ENCODE results near the gene TUBGCP2. TPM values are rescaled to one million over a fixed set of nuclear protein-coding genes. Genes with fewer than 3 reads are reported as not detected.

TUBGCP2 gene
- total and polyA plus RNA-seq, 9 of the 15 experiments (the other 6 are each of a cell fraction or from before 2014, with no cell fraction given): 4.3 to 56.6 (median 28.4) TPM

DNA sequence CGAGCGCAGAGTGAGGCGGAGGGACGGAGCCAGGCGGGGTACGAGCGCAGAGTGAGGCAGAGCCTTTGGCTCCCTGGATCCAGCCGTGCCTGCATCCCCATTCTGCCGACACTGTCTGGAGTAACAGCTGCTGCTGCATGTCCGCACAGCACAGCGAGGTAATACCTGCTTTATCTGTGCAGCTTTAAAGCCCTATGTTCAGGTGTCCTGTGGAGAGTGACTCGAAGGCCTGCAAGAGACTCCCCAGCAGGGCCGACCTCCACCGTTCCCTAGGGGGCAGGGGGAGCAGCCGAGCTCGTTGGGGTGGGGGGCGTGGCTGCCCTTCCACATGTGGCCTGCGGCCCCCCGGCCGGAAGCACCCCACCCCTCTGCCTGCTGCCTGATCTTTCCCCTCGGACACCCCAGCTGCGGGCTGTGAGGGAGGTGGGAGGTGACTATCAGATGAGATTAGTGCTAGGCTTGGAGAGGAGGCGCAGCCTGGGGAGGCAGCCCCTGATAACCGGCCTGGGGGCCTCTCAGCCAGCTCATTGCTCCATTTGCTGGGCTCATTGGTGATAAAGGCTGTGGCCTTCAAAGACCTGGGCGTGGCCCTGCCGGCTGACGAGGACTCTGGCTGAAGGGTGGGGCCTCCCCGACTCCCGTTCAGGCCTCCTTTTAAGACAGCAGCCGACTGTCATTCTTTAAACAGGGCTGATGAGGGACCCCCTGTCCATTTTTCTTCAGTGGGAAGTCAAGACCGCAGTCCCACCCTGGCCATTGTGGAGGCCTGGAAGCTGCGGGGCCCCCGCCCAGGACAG lies 63.0 kb downstream of the TUBGCP2 start (continued):
- TF ChIP-seq, protein P1, sequence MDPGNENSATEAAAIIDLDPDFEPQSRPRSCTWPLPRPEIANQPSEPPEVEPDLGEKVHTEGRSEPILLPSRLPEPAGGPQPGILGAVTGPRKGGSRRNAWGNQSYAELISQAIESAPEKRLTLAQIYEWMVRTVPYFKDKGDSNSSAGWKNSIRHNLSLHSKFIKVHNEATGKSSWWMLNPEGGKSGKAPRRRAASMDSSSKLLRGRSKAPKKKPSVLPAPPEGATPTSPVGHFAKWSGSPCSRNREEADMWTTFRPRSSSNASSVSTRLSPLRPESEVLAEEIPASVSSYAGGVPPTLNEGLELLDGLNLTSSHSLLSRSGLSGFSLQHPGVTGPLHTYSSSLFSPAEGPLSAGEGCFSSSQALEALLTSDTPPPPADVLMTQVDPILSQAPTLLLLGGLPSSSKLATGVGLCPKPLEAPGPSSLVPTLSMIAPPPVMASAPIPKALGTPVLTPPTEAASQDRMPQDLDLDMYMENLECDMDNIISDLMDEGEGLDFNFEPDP (CRISPR knock-in tag; IDR thresholded peaks at IDR 0.05): no peak
- TF ChIP-seq MCM5 (IDR thresholded peaks at IDR 0.05; ENCODE audit: low read depth): no peak
- no peak for TF ChIP-seq ZNF76 (CRISPR knock-in tag; IDR thresholded peaks at IDR 0.05; ENCODE audit: borderline replicate concordance)
- TF ChIP-seq, protein P2, sequence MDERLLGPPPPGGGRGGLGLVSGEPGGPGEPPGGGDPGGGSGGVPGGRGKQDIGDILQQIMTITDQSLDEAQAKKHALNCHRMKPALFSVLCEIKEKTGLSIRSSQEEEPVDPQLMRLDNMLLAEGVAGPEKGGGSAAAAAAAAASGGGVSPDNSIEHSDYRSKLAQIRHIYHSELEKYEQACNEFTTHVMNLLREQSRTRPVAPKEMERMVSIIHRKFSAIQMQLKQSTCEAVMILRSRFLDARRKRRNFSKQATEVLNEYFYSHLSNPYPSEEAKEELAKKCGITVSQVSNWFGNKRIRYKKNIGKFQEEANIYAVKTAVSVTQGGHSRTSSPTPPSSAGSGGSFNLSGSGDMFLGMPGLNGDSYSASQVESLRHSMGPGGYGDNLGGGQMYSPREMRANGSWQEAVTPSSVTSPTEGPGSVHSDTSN (CRISPR knock-in tag; IDR thresholded peaks at IDR 0.05; ENCODE audit: low read depth): no peak
- TF ChIP-seq, protein P2 (tag; conservative IDR thresholded peaks at IDR 0.05; ENCODE audit: low read depth): no peak
- no peak for TF ChIP-seq SNRNP70 (optimal IDR thresholded peaks at IDR 0.05; ENCODE audit: low read depth, low read length)
- peak in 1 of 2 experiments; percentile 65; a peak in 2 of 4 replicates for TF ChIP-seq TBL1XR1 (IDR thresholded peaks at IDR 0.05; ENCODE audit: low read length in 2 of 2)
- TF ChIP-seq DACH1 (IDR thresholded peaks at IDR 0.05; ENCODE audit: partially characterized antibody): peak; percentile 35
- TF ChIP-seq TRIM24 (IDR thresholded peaks at IDR 0.05): peak; percentile 49 to 63; a peak in 2 of 4 replicates
- TF ChIP-seq RCOR1 (IDR thresholded peaks at IDR 0.05; ENCODE audit: borderline replicate concordance in 1 of 2, low read depth in 2 of 2, low read length in 2 of 2): peak in 1 of 2 experiments; percentile 82; a peak in 2 of 4 replicates
- TF ChIP-seq GTF2A2 (tag; IDR thresholded peaks at IDR 0.05): no peak
- no peak for TF ChIP-seq ERF (CRISPR knock-in tag; IDR thresholded peaks at IDR 0.05)
- 0 out of 2 replicates have a peak, but pooled peaks have one; percentile 45 for TF ChIP-seq ZNF197 (CRISPR knock-in tag; IDR thresholded peaks at IDR 0.05; ENCODE audit: low read depth)
- no peak for TF ChIP-seq CHD1 (IDR thresholded peaks at IDR 0.05; ENCODE audit: low read length)
- no peak for TF ChIP-seq FOXK1 (CRISPR knock-in tag; IDR thresholded peaks at IDR 0.05; ENCODE audit: borderline replicate concordance)
- TF ChIP-seq SMARCA5 (IDR thresholded peaks at IDR 0.05): peak; percentile 65; the same call in 1 of the 2 replicates
- TF ChIP-seq, protein P3, sequence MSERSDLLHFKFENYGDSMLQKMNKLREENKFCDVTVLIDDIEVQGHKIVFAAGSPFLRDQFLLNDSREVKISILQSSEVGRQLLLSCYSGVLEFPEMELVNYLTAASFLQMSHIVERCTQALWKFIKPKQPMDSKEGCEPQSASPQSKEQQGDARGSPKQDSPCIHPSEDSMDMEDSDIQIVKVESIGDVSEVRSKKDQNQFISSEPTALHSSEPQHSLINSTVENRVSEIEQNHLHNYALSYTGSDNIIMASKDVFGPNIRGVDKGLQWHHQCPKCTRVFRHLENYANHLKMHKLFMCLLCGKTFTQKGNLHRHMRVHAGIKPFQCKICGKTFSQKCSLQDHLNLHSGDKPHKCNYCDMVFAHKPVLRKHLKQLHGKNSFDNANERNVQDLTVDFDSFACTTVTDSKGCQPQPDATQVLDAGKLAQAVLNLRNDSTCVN (CRISPR knock-in tag; IDR thresholded peaks at IDR 0.05): no peak
- no peak for TF ChIP-seq ZNF239 (CRISPR knock-in tag; IDR thresholded peaks at IDR 0.05)
- TF ChIP-seq, protein P4, sequence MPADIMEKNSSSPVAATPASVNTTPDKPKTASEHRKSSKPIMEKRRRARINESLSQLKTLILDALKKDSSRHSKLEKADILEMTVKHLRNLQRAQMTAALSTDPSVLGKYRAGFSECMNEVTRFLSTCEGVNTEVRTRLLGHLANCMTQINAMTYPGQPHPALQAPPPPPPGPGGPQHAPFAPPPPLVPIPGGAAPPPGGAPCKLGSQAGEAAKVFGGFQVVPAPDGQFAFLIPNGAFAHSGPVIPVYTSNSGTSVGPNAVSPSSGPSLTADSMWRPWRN (IDR thresholded peaks at IDR 0.05; ENCODE audit: low read depth): peak; percentile 55; the same call in 1 of the 2 replicates
- TF ChIP-seq SIRT6 (IDR thresholded peaks at IDR 0.05; ENCODE audit: low read depth, low read length): no peak
- TF ChIP-seq, protein P5, sequence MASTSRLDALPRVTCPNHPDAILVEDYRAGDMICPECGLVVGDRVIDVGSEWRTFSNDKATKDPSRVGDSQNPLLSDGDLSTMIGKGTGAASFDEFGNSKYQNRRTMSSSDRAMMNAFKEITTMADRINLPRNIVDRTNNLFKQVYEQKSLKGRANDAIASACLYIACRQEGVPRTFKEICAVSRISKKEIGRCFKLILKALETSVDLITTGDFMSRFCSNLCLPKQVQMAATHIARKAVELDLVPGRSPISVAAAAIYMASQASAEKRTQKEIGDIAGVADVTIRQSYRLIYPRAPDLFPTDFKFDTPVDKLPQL (IDR thresholded peaks at IDR 0.05; ENCODE audit: extremely low read depth, insufficient read length): no peak
